WERI-Rb-1 (cell line): Measurements from ENCODE around the gene ZNF474.
A peak's percentile ranks its signal among the peaks of the same experiment; 100 is the strongest.

ENCODE experiments used
- DNase-seq: peaks from one replicate; pipeline ENCODE4 v3.0.0-alpha.2; 2020
- H3K27ac ChIP-seq: fragments of 250-450 bp; sonication (Bioruptor Pico); 2 replicates; pipeline ENCODE4 v1.5.1; 2020; ENCODE audit warnings: mild to moderate bottlenecking, moderate library complexity
- H3K27me3 ChIP-seq: fragments of 250-450 bp; sonication (Bioruptor Pico); 2 replicates; pipeline ENCODE4 v1.5.1; 2021; ENCODE audit warnings: mild to moderate bottlenecking, low read depth, moderate library complexity; ENCODE audit not compliant: insufficient read depth, severe bottlenecking
- H3K36me3 ChIP-seq: fragments of 250-450 bp; sonication (Bioruptor Pico); 2 replicates; pipeline ENCODE4 v1.5.1; 2020; ENCODE audit warnings: mild to moderate bottlenecking, moderate library complexity
- H3K4me3 ChIP-seq: 2 replicates; pipeline ENCODE4 v1.5.1; 2011; ENCODE audit warnings: low read depth, mild to moderate bottlenecking, control low read depth, low read length
- H3K9me3 ChIP-seq: fragments of 250-450 bp; sonication (Bioruptor Pico); 2 replicates; pipeline ENCODE4 v1.5.1; 2021; ENCODE audit warnings: mild to moderate bottlenecking, moderate library complexity; ENCODE audit not compliant: severe bottlenecking
- CTCF ChIP-seq: IDR thresholded peaks from 2 replicates; pipeline ENCODE4 v1.5.1; 2011; ENCODE audit warnings: low read depth, mild to moderate bottlenecking, control low read depth, inconsistent platforms, low read length

The ZNF474 gene

DNA sequence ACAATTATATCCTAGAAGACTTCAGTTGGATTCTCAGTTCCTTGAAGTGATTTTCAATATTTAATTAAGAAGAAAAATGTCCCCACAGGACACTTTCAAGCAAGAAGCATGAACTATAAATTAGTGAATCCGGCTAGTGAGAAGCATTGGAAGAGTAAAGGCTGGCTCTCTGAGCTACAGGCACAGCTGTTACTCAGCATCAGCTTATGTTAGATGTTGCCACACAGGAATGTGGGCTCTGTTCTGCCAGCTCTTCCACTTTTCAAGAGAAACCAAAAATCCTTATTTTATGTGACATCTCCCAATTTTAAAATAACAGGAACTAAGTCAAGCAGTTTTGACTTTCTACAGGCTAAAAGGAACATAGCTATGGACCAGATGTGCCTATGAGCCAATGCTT is 14.9 kb downstream of the ZNF474 start:
- no peaks in the 10 kb centered on the region for H3K27me3 ChIP-seq
- TF ChIP-seq CTCF: no peak
- H3K36me3 ChIP-seq: no peaks in the 10 kb centered on the region
- DNase-seq: no peak
- no peak overlapping the region for H3K4me3 ChIP-seq
- no peaks in the 10 kb centered on the region for H3K9me3 ChIP-seq
- H3K27ac ChIP-seq: no peak overlapping the region

DNA sequence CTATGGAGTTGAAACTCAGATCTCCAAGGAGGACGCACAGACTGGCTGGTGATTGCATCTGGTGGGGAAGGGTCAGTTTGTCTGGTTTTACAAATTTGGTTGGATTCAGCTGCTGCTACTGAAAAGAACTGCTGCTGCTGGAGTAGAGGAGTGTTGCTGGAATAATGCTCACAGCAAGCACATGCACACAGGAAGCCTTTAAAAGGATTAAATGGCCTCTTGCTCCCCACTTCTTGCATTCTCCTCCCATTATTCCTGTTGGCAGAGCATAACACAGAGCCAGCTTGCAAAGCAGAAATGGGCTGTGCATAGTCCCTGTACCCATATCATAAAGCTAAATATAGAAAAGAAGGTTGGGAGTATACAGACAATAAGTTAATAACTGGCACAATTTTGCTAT is 16.6 kb downstream of the ZNF474 start:
- Histone ChIP-seq H3K36me3 (no peaks in the 10 kb centered on the region), H3K4me3 (no peak overlapping the region), H3K27me3 (no peaks in the 10 kb centered on the region), H3K27ac (no peak overlapping the region), H3K9me3 (no peaks in the 10 kb centered on the region)
- no peak for TF ChIP-seq CTCF
- DNase-seq: no peak

DNA sequence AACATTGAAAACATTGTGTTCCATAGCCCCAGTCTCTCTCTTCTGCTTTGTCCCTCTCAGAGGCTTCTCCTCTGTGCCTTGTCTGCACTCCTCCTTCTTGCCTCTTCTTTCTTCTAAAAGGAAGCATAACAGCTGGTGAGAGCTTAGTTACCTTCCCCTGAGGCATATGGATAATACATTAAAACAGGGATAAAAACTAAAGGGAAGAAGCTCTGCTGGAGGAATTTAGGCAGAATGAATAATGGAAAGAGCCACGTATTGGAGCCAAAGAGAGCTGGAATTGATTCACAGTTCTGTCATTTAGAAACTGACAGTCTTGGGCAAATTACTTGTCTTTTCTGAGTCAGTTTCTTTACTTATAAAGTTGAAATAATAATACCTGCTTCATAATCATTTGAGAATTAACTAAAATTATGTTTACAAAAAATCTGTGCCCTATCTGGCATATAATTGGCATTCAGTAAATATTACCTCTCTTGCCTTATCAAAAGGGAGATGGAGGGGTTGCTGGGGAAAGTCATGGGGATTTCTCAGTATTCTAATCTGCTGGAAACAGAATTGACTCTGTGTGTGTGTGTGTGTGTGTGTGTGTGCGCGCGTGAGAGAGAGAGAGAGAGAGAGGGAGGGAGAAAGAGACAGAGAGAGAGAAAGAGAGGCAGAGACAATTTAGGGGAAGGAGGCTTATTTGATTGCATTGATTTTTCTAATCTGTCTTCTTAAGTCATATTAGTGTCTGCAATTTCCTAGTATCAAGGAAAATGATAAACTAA is 20.2 kb downstream of the ZNF474 start:
- Histone ChIP-seq H3K9me3 (no peaks in the 10 kb centered on the region), H3K36me3 (no peaks in the 10 kb centered on the region), H3K27ac (peak overlapping the region; percentile 23; the same call in 1 of the 2 replicates), H3K27me3 (no peaks in the 10 kb centered on the region), H3K4me3 (no peak overlapping the region)
- DNase-seq: peak; percentile 37
- no peak for TF ChIP-seq CTCF

DNA sequence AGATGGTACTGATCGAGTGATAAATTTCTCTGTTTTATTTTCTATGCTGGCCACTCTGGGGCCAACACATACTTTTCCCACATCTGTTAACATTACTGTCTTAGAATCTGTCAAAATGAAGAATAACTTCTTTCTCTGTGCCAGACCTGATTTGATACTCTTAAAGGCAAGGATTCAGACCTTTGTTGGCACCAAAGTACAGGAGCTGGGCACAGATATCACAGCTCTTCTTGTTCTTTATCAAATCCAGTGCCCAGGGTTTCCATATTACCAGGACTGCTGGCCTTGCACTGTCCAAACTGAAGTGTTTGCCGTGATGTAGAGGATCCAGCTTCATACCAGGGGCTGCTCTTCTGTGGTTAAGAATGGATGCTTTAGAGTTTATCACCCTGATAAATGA is 20.9 kb downstream of the ZNF474 start:
- peak overlapping the region; percentile 23; the same call in 1 of the 2 replicates for H3K27ac ChIP-seq
- DNase-seq: no peak
- TF ChIP-seq CTCF: no peak
- no peak overlapping the region for H3K4me3 ChIP-seq
- H3K27me3 ChIP-seq: no peaks in the 10 kb centered on the region
- H3K36me3 ChIP-seq: no peaks in the 10 kb centered on the region
- H3K9me3 ChIP-seq: no peaks in the 10 kb centered on the region

- H3K9me3 ChIP-seq: no peaks in the 10 kb centered on the region
- DNase-seq: no peak
- no peak overlapping the region for H3K4me3 ChIP-seq
- H3K27ac ChIP-seq: no peak overlapping the region
- H3K27me3 ChIP-seq: no peaks in the 10 kb centered on the region
- no peaks in the 10 kb centered on the region for H3K36me3 ChIP-seq
- no peak for TF ChIP-seq CTCF
These were observed 22.3 kb downstream of the ZNF474 start for GRCh38 chr5:122151640-122152039.
